ENCODE data around the gene WNT3.
"Not testable (repeated sequence)": the region's sequence is repeated elsewhere in the genome, so short reads cannot be mapped to it uniquely, and the experiment has no call there.

WNT3 gene

GRCh38 chr17:46765453-46765852 is 53.0 kb downstream of the WNT3 start:
- DNase-seq (ENCODE audit: low spot score): no peak

GRCh38 chr17:46764709-46765401 is 53.6 kb downstream of the WNT3 start:
- no peak for DNase-seq (ENCODE audit: low spot score)

- no peak for DNase-seq (ENCODE audit: low spot score)
Observed at GRCh38 chr17:46764000-46764708, 54.3 kb downstream of the WNT3 start.

GRCh38 chr17:46763416-46763815 is 55.1 kb downstream of the WNT3 start:
- no peak for DNase-seq (ENCODE audit: low spot score)

DNA sequence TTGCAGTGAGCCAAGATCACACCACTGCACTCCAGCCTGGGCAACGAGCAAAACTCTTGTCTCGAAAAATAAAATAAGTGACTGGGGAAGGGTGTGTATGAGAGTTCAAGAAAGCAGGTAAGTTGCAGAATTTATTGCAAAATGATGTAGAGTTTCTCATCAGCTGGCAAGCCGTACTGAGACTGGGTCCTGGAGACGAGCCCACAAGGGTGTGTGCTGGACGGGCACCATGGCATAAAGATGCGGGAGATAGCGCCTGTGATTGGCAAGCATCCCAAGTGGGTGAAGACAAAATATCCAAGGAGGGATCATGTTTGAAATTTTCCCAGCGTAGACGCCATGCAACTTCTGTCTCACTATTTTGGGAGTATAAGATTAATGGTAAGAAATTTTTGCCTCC is 59.4 kb downstream of the WNT3 start:
- DNase-seq (ENCODE audit: low spot score): no peak

DNA sequence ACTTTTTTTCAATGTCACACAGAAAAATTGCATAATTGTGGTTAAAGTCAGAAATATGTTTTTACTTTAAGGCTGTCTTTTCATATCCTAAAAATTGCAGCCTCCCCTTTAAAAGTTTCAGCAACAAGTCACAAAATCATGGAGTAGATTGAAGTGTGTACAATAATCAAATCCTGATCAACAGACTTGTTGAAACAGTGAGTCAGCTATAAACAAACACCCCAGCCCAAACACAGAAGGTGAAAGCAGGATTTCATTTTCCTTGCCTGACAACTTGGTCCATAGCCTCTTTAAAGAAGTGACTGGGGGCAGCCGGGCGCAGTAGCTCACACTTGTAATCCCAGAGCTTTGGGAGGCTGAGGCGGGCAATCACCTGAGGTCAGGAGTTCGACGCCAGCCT is 59.9 kb downstream of the WNT3 start:
- DNase-seq (ENCODE audit: low spot score): no peak

- DNase-seq (ENCODE audit: low spot score): not testable (repeated sequence)
Observed at GRCh38 chr17:46757588-46757987, 60.9 kb downstream of the WNT3 start.

GRCh38 chr17:46756861-46757260 is 61.6 kb downstream of the WNT3 start:
- no peak for DNase-seq (ENCODE audit: low spot score)

- DNase-seq (ENCODE audit: low spot score): no peak
Observed at GRCh38 chr17:46756081-46756735, 62.3 kb downstream of the WNT3 start.

- DNase-seq (ENCODE audit: low spot score): no peak
Observed at GRCh38 chr17:46753776-46754175, 64.7 kb downstream of the WNT3 start.

DNA sequence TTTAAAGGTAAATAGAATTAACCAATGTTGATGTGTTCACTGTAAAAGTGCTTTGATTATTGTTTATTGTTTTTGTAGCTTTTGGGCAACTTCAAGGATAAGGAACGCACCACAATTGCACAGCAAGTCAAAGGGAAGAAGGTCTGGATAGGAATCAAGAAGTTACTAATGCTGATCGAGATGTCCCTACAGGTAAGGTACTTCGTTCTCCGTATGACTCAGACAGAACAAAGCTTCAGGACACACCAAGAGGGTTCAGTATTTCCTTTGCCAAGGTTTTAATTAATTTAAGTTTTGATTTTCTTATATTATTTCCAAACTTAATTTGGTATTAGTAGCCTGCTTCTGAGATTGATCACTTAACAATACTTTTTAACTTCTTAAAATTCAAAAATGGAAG is 67.1 kb downstream of the WNT3 start:
- DNase-seq (ENCODE audit: low spot score): no peak

- no peak for DNase-seq (ENCODE audit: low spot score)
Observed at GRCh38 chr17:46745376-46745775, 73.1 kb downstream of the WNT3 start.

DNA sequence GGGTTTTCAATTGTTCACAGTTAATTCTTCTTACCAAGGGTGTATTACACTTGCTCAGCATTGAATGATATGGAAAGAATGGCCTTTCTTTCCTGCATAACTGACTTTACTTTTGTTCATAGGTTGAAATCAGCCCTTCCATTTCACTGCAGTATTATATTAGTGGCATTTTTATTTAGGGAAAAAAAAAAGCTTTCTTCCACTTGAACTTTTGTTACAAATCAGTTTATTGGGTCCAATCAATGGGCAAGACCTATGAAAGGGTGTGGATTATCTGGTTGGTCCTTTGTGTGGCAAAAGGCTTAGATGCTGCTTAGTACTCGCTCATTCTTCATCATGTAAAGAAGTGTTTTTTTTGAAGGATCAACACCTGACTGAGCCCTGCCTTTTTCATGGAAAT is 74.1 kb downstream of the WNT3 start:
- no peak for DNase-seq (ENCODE audit: low spot score)

GRCh38 chr17:46742565-46743270 is 75.8 kb downstream of the WNT3 start:
- DNase-seq (ENCODE audit: low spot score): peak; percentile 16

- no peak for DNase-seq (ENCODE audit: low spot score)
Observed at GRCh38 chr17:46741122-46741730, 77.3 kb downstream of the WNT3 start.

GRCh38 chr17:46739982-46740381 is 78.5 kb downstream of the WNT3 start:
- no peak for DNase-seq (ENCODE audit: low spot score)

DNA sequence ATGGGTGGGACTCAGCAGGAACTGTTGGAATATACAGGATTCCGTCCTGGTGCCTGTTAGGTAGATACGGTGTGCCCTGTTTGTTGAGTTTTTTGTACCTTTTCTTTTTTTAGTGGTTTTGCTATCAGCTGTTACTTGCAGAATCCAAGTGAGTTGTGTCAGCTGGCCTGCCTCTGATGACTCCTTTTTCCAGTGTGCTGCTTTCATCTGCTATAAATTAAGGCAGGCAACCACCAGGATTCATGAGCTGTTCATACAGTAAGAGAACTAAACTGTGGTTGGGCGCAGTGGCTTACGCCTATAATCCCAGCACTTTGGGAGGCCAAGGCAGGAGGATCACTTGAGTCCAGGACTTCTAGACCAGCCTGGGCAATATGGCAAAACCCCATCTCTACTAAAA is 79.9 kb downstream of the WNT3 start:
- DNase-seq (ENCODE audit: low spot score): no peak

DNA sequence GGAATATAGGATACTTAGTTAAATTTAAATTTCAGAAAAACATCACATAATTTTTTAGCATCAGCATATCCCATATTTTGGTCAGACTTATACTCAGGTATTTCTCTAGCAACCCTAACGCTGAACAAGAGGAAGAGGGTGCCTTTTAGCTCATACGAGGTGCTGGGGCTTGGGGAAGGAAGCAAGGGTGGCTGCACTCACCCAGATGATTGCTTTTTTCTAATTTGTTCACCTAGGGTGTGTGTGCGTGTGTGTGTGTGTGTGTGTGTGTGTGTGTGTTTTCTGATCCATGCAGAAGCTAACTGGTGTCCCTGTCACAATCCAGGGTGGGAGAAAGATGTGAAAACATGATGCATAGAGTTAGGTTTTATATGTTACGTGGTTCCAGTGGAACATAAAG is 81.2 kb downstream of the WNT3 start:
- DNase-seq (ENCODE audit: low spot score): no peak

DNA sequence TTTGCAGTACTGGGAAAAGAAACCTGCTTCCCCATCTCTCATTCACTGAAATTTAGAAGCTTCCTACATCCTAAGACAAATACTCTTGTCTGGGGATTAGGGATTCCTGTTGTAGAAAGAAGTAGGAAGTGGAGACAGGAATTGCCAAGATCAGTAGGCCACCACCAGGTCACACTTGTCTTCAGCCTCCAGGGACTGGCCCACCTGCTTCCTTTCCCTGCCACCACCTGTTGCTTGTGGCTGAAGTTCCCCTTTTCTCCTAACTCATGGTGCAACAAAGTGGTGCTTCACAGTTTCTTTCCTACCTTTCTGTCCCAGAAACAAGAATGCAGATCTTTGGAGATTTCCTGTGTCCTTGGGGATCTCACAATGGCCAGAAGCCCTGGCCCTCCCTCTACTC is 82.4 kb downstream of the WNT3 start:
- DNase-seq (ENCODE audit: low spot score): no peak

- DNase-seq (ENCODE audit: low spot score): no peak
Observed at GRCh38 chr17:46733837-46734475, 84.5 kb downstream of the WNT3 start.

DNA sequence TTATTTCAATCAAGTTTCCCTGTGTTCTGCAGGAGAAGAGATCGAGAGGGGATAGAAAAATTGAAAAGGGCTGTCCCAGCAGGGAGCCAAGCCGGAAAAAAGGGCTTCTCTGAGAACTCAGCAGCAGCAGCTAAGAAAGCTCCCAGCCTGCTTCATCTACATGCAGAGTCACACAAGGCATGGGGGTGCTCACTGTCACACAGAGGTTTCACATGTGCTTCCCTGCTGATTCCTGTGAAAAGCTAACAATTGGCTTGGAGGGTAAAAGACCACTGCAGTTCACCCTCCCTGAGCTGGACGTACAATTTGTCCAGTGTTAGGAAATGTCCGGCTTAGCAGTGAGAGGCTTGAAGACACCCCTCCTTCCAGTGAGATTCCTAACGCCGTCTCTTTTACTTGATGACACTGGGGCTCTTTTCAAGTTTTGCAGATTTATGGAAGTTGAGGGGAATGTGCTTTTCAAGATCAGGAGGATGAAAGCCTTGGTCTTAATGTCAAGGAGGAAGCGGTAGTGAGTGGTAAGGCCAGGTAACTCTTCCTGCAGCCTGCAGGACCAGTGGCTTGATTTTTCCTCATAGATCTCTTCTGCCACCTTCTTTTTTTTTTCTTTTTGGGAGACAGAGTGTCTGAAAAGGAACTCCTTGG is 85.6 kb downstream of the WNT3 start:
- no peak for DNase-seq (ENCODE audit: low spot score)
